ENCODE results near the gene TOR1A.

GRCh38 chr9:129866394-129867135, 42.6 kb upstream of the TOR1A start:
- TF ChIP-seq CTCF (conservative IDR thresholded peaks at IDR 0.05) (no peak), ZFX (IDR thresholded peaks at IDR 0.05) (no peak)

Data from C4-2B (cell line).